MCF 10A (cell line): Measurements from ENCODE around the gene FBLN5. TPM values are rescaled to one million over a fixed set of nuclear protein-coding genes. Genes with fewer than 3 reads are reported as not detected.

Source experiments
- BruUV-seq: library from RNA; stranded (reverse); fragments of 400-500 nt; replicated peaks from 2 replicates; lab custom pipeline; 2021; lab: Mats Ljungman, UMichigan
- CTCF ChIA-PET: fragments of 300-600 bp; sonication (Branson Sonifier 250); formaldehyde crosslinking; extraction: SDS; loops from one replicate; lab custom pipeline; 2021; ENCODE audit warnings: antibody characterized with exemption, inconsistent platforms; lab: Yijun Ruan, JAX
- POLR2A ChIA-PET: fragments of 300-600, 350-650 bp; sonication (Branson Sonifier 250); formaldehyde crosslinking; extraction: SDS; loops from one replicate; lab custom pipeline; 2020; ENCODE audit warnings: antibody characterized with exemption, inconsistent platforms; lab: Yijun Ruan, JAX
- DNase-seq: peaks from one replicate; pipeline ENCODE4 v3.0.0-alpha.2; 2018; ENCODE audit not compliant: unreplicated experiment
- H3K27ac Mint-ChIP-seq: one replicate; pipeline ENCODE4 v1.8.0; 2022; ENCODE audit warnings: mild to moderate bottlenecking, low read depth, mixed read lengths; ENCODE audit not compliant: unreplicated experiment
- H3K27me3 Mint-ChIP-seq: one replicate; pipeline ENCODE4 v1.8.0; 2022; ENCODE audit warnings: mixed read lengths; ENCODE audit not compliant: insufficient read depth, unreplicated experiment
- H3K36me3 Mint-ChIP-seq: one replicate; pipeline ENCODE4 v1.8.0; 2022; ENCODE audit warnings: mild to moderate bottlenecking, moderate library complexity, mixed read lengths; ENCODE audit not compliant: insufficient read depth, unreplicated experiment
- H3K4me1 Mint-ChIP-seq: one replicate; pipeline ENCODE4 v1.8.0; 2022; ENCODE audit warnings: mixed read lengths; ENCODE audit not compliant: insufficient read depth, unreplicated experiment
- H3K4me3 Mint-ChIP-seq: one replicate; pipeline ENCODE4 v1.8.0; 2022; ENCODE audit warnings: mild to moderate bottlenecking, moderate library complexity, mixed read lengths; ENCODE audit not compliant: unreplicated experiment
- H3K9me3 Mint-ChIP-seq: one replicate; pipeline ENCODE4 v1.8.0; 2022; ENCODE audit warnings: mixed read lengths; ENCODE audit not compliant: unreplicated experiment
- CTCF ChIP-seq: fragments of 200-600 bp; IDR thresholded peaks from one replicate; pipeline ENCODE4 v1.8.0; 2022; ENCODE audit warnings: antibody characterized with exemption, mild to moderate bottlenecking; ENCODE audit not compliant: unreplicated experiment
- intact Hi-C: fragments of 100-400 bp; cut with micrococcal nuclease; formaldehyde crosslinking; loops from 2 replicates; pipeline ENCODE4 v1.14.1; 2022
- total RNA-seq: library from RNA; stranded (reverse); gene quantifications from 2 replicates; pipeline ENCODE4 v1.2.3, GENCODE V29; 2022

FBLN5 gene
- total RNA-seq, 1 experiment from 2014 or later, result 14.8 TPM

GRCh38 chr14:91866511-91867295 lies 80.8 kb downstream of the FBLN5 start:
- no peak overlapping the region for H3K4me3 Mint-ChIP-seq
- POLR2A ChIA-PET, result no interaction called here
- no peak for TF ChIP-seq CTCF
- H3K36me3 Mint-ChIP-seq, result no peaks in the 10 kb centered on the region
- no peaks in the 10 kb centered on the region for H3K27me3 Mint-ChIP-seq
- no peak for DNase-seq
- BruUV-seq, result no TSS peak
- CTCF ChIA-PET, result interaction anchor here (0.7 kb wide), 1 partner anchor 12 kb away, joined by 3 read pairs; no protein-coding TSS in a partner anchor
- peaks cover 13% of the 10 kb centered on the region for H3K4me1 Mint-ChIP-seq
- H3K27ac Mint-ChIP-seq, result no peak overlapping the region
- intact Hi-C loops, result no loop called here
- no peaks in the 10 kb centered on the region for H3K9me3 Mint-ChIP-seq

- Mint-ChIP-seq H3K27me3 (peaks cover 3% of the 10 kb centered on the region), H3K4me3 (no peak overlapping the region), H3K9me3 (no peaks in the 10 kb centered on the region), H3K27ac (no peak overlapping the region), H3K4me1 (peaks cover 13% of the 10 kb centered on the region), H3K36me3 (no peaks in the 10 kb centered on the region)
- ChIA-PET CTCF (no interaction called here), POLR2A (no interaction called here)
- no TSS peak for BruUV-seq
- DNase-seq, result peak; percentile 52
- no peak for TF ChIP-seq CTCF
- intact Hi-C loops, result no loop called here
Observed at GRCh38 chr14:91866061-91866460, 81.4 kb downstream of the FBLN5 start.

GRCh38 chr14:91862417-91862816 lies 85.1 kb downstream of the FBLN5 start:
- no peak overlapping the region for H3K4me3 Mint-ChIP-seq
- peaks cover 6% of the 10 kb centered on the region for H3K4me1 Mint-ChIP-seq
- TF ChIP-seq CTCF, result no peak
- no peaks in the 10 kb centered on the region for H3K36me3 Mint-ChIP-seq
- DNase-seq, result no peak
- CTCF ChIA-PET, result no interaction called here
- POLR2A ChIA-PET, result no interaction called here
- H3K27me3 Mint-ChIP-seq, result peaks cover 23% of the 10 kb centered on the region
- H3K27ac Mint-ChIP-seq, result no peak overlapping the region
- no TSS peak for BruUV-seq
- no peaks in the 10 kb centered on the region for H3K9me3 Mint-ChIP-seq
- intact Hi-C loops, result no loop called here

GRCh38 chr14:91861091-91861490 lies 86.4 kb downstream of the FBLN5 start:
- H3K27me3 Mint-ChIP-seq, result peaks cover 26% of the 10 kb centered on the region
- intact Hi-C loops, result no loop called here
- peaks cover under 1% of the 10 kb centered on the region for H3K4me1 Mint-ChIP-seq
- no TSS peak for BruUV-seq
- ChIA-PET CTCF (interaction anchor here (0.6 to 1.2 kb wide), 2 partner anchors 99 to 212 kb away, joined by 3 to 5 read pairs; no protein-coding TSS in a partner anchor), POLR2A (no interaction called here)
- H3K36me3 Mint-ChIP-seq, result no peaks in the 10 kb centered on the region
- H3K4me3 Mint-ChIP-seq, result no peak overlapping the region
- no peak for TF ChIP-seq CTCF
- H3K9me3 Mint-ChIP-seq, result no peaks in the 10 kb centered on the region
- no peak overlapping the region for H3K27ac Mint-ChIP-seq
- no peak for DNase-seq
